ENCODE results near the gene SPOP. TPM values are rescaled to one million over a fixed set of nuclear protein-coding genes. Genes with fewer than 3 reads are reported as not detected.

Gene SPOP
- total RNA-seq, 1 donor from 2014 or later = 60.3 TPM

DNA sequence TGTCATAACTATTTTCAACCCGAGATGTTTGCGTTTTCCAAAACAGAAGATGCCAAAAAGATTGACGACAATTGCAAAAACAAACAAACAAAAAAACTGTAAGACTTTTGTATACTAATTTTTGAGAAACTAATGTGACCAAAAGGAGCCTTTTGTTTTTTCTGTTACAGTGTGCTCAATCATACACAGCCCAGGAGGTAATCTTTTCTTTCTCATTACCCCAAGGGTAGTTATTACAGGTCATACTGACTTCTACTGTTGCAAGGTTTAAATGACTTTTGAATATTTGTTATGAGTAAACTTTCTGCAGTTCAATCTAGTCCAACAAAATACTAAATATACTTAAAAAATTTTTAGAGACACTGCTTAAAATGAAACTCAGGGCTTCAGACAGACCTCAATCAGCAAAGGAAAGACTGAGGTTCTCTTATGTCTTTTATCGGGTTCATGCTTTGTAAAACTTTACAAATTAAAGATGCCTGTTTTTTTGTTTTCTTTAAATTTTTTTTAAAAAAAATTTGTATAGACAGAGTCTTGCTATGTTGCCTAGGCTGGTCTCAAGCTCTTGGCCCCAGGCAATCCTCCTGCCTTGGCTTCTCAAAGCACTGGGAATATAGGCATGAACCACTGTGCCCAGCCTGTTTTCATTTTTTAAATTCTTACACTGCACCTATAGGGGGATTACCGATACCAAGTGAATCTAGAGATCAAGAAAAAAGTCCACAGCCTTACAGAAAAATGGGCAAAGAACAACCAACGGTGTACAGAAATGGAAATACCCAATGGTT, 47.6 kb downstream of the SPOP start:
- Mint-ChIP-seq H3K27ac (ENCODE audit: unreplicated experiment) (no peak overlapping the region), H3K4me3 (no peak overlapping the region), H3K4me1 (peaks cover 12% of the 10 kb centered on the region), H3K9me3 (no peaks in the 10 kb centered on the region), H3K36me3 (ENCODE audit: low read depth) (no peaks in the 10 kb centered on the region), H3K27me3 (ENCODE audit: low read depth) (no peaks in the 10 kb centered on the region)
- TF ChIP-seq, protein P1, sequence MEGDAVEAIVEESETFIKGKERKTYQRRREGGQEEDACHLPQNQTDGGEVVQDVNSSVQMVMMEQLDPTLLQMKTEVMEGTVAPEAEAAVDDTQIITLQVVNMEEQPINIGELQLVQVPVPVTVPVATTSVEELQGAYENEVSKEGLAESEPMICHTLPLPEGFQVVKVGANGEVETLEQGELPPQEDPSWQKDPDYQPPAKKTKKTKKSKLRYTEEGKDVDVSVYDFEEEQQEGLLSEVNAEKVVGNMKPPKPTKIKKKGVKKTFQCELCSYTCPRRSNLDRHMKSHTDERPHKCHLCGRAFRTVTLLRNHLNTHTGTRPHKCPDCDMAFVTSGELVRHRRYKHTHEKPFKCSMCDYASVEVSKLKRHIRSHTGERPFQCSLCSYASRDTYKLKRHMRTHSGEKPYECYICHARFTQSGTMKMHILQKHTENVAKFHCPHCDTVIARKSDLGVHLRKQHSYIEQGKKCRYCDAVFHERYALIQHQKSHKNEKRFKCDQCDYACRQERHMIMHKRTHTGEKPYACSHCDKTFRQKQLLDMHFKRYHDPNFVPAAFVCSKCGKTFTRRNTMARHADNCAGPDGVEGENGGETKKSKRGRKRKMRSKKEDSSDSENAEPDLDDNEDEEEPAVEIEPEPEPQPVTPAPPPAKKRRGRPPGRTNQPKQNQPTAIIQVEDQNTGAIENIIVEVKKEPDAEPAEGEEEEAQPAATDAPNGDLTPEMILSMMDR (conservative IDR thresholded peaks at IDR 0.05) = no peak
- no peak for DNase-seq (ENCODE audit: low read depth, low spot score)

- Mint-ChIP-seq H3K36me3 (ENCODE audit: low read depth) (no peaks in the 10 kb centered on the region), H3K27me3 (ENCODE audit: low read depth) (no peaks in the 10 kb centered on the region), H3K4me1 (peaks cover 7% of the 10 kb centered on the region), H3K4me3 (no peak overlapping the region), H3K27ac (ENCODE audit: unreplicated experiment) (no peak overlapping the region), H3K9me3 (no peaks in the 10 kb centered on the region)
- TF ChIP-seq, protein P1 (conservative IDR thresholded peaks at IDR 0.05) = no peak
- no peak for DNase-seq (ENCODE audit: low read depth, low spot score)
These were observed 48.5 kb downstream of the SPOP start for GRCh38 chr17:49629447-49629846.

GRCh38 chr17:49624896-49625295, 53.0 kb downstream of the SPOP start:
- H3K27me3 Mint-ChIP-seq (ENCODE audit: low read depth) = no peaks in the 10 kb centered on the region
- TF ChIP-seq, protein P1 (conservative IDR thresholded peaks at IDR 0.05) = no peak
- no peaks in the 10 kb centered on the region for H3K4me1 Mint-ChIP-seq
- H3K9me3 Mint-ChIP-seq = no peaks in the 10 kb centered on the region
- H3K36me3 Mint-ChIP-seq (ENCODE audit: low read depth) = peaks cover 6% of the 10 kb centered on the region
- DNase-seq (ENCODE audit: low read depth, low spot score) = no peak
- no peak overlapping the region for H3K27ac Mint-ChIP-seq (ENCODE audit: unreplicated experiment)
- no peak overlapping the region for H3K4me3 Mint-ChIP-seq

DNA sequence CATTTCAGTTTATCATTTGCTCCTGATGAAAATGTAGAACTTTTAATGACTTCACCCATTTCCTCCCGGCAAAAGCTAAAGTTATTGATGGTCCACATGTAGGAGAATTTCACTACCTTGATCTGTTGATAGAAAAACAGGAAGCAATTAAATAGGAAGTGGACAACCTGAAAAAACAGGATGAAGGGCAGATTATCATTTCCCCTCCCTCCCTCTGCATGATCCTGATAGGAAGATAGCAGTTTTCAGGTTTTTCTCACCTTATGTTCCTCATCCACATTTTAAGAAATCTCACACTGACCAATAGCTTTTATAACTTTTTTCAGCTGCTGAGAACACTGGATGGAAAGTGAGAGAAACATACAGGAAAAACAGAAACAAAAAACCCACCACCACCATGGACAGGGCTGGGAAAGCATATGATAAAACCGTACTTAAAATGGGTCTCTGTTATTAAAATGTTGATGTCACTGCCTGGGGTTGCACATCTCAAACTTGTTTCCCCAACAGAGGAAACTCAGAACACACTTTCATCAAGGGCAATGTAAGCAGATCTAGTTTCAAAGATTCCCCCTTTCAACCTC, 55.9 kb downstream of the SPOP start:
- Mint-ChIP-seq H3K9me3 (no peaks in the 10 kb centered on the region), H3K4me1 (no peaks in the 10 kb centered on the region), H3K27ac (ENCODE audit: unreplicated experiment) (no peak overlapping the region), H3K36me3 (ENCODE audit: low read depth) (peaks cover 11% of the 10 kb centered on the region), H3K27me3 (ENCODE audit: low read depth) (no peaks in the 10 kb centered on the region), H3K4me3 (no peak overlapping the region)
- TF ChIP-seq, protein P1 (conservative IDR thresholded peaks at IDR 0.05) = no peak
- no peak for DNase-seq (ENCODE audit: low read depth, low spot score)

DNA sequence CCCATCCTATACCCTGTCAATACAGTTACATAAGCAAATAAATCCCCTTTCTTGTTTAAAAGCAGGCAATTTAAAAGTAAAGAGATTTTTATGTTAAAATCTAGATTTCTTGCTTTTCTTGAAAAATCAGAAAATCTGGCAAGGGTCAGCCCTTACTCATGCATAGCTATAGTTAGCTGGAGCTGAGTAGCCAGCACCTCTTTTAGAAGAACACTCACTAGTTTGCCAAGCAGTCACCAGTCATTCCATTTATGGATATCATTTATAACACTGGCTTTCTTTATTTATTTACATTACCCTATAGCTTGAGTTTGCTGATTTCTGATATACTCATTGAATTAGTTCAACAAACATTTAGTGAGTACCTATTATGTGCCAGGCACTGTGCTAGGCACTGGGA, 56.5 kb downstream of the SPOP start:
- DNase-seq (ENCODE audit: low read depth, low spot score) = no peak
- Mint-ChIP-seq H3K4me3 (no peak overlapping the region), H3K4me1 (no peaks in the 10 kb centered on the region), H3K27me3 (ENCODE audit: low read depth) (no peaks in the 10 kb centered on the region), H3K36me3 (ENCODE audit: low read depth) (peaks cover 11% of the 10 kb centered on the region), H3K27ac (ENCODE audit: unreplicated experiment) (no peak overlapping the region), H3K9me3 (no peaks in the 10 kb centered on the region)
- TF ChIP-seq, protein P1 (conservative IDR thresholded peaks at IDR 0.05) = no peak
